Gastrocnemius medialis (tissue), 4 donors: Measurements from ENCODE around the gene F11.

Source experiments
- CTCF ChIP-seq, 5 experiments: fragments of 450-650 bp in 3 of 5; fragments of 200-600 bp in 2 of 5; sonication (generic) in 2 of 5; IDR thresholded peaks in 4 of 5; conservative IDR thresholded peaks in 1 of 5; 1 replicate in 4 of 5; 2 replicates in 1 of 5; pipeline ENCODE4 v1.5.1; 2016 to 2019; ENCODE audit warnings: antibody characterized with exemption in 5 of 5, mild to moderate bottlenecking in 3 of 5, moderate library complexity in 3 of 5
- POLR2A ChIP-seq, 2 donors: fragments of 450-650 bp; IDR thresholded peaks; one replicate each; pipeline ENCODE4 v1.6.1; 2017; ENCODE audit warnings: antibody characterized with exemption in 2 of 2, mild to moderate bottlenecking in 2 of 2, moderate library complexity in 2 of 2

GRCh38 chr4:186264660-186265059 lies 1.3 kb upstream of the F11 start:
- no peak for TF ChIP-seq POLR2A (IDR thresholded peaks at IDR 0.05)
- TF ChIP-seq CTCF (IDR thresholded peaks at IDR 0.05 in 4 of 5, conservative IDR thresholded peaks at IDR 0.05 in 1 of 5): no peak
